DND-41 (cell line): ENCODE data around the gene RNF149.

Experiments
- ATAC-seq: fragments of 200-7000 bp; cut with Tn5 transposase; 3 replicates; pipeline ENCODE4 v1.9.1; 2021; ENCODE audit warnings: low read depth; ENCODE audit not compliant: insufficient read depth
- DNase-seq: peaks from one replicate; pipeline ENCODE4 v3.0.0-alpha.2; 2020
- H2AFZ ChIP-seq: 2 replicates; pipeline ENCODE4 v1.6.0; 2012; ENCODE audit warnings: low read depth, low read length
- H3K27ac ChIP-seq: 2 replicates; pipeline ENCODE4 v1.5.1; 2012; ENCODE audit warnings: low read length, inconsistent platforms
- H3K27me3 ChIP-seq: fragments of 200-600 bp; sonication (generic); 2 replicates; pipeline ENCODE4 v1.6.0; 2012; ENCODE audit warnings: low read length, mild to moderate bottlenecking, inconsistent platforms; ENCODE audit not compliant: insufficient read depth, poor library complexity
- H3K36me3 ChIP-seq: 2 replicates; pipeline ENCODE4 v1.5.1; 2012; ENCODE audit warnings: low read length, inconsistent platforms; ENCODE audit not compliant: insufficient read depth
- H3K4me1 ChIP-seq: 2 replicates; pipeline ENCODE4 v1.5.1; 2012; ENCODE audit warnings: mild to moderate bottlenecking, low read length; ENCODE audit not compliant: insufficient read depth
- H3K4me2 ChIP-seq: 2 replicates; pipeline ENCODE4 v1.6.0; 2012; ENCODE audit warnings: mild to moderate bottlenecking, moderate library complexity, low read length, inconsistent platforms; ENCODE audit not compliant: insufficient read depth
- H3K4me3 ChIP-seq, 2 experiments: fragments of 200-600 bp in 1 of 2; shearing (Covaris generic) in 1 of 2; 2 replicates each; pipeline ENCODE4 v1.5.1; 2012 to 2016; ENCODE audit warnings: inconsistent platforms in 2 of 2, low read length in 2 of 2, mild to moderate bottlenecking in 2 of 2, low read depth in 1 of 2, moderate library complexity in 1 of 2
- H3K79me2 ChIP-seq: 2 replicates; pipeline ENCODE4 v1.6.0; 2012; ENCODE audit warnings: low read length, inconsistent platforms; ENCODE audit not compliant: insufficient read depth
- H3K9ac ChIP-seq: 2 replicates; pipeline ENCODE4 v1.6.0; 2012; ENCODE audit warnings: low read depth, mild to moderate bottlenecking, inconsistent platforms, low read length, moderate library complexity
- H3K9me3 ChIP-seq: 2 replicates; pipeline ENCODE4 v1.5.1; 2012; ENCODE audit warnings: low read length, moderate library complexity, mild to moderate bottlenecking, inconsistent platforms; ENCODE audit not compliant: insufficient read depth, severe bottlenecking
- H4K20me1 ChIP-seq: 2 replicates; pipeline ENCODE4 v1.6.0; 2012; ENCODE audit warnings: low read length; ENCODE audit not compliant: insufficient read depth
- CTCF ChIP-seq: IDR thresholded peaks from 2 replicates; pipeline ENCODE4 v1.5.1; 2012; ENCODE audit warnings: borderline replicate concordance, low read length, moderate library complexity, mild to moderate bottlenecking; ENCODE audit not compliant: poor library complexity, severe bottlenecking; ENCODE audit errors: extremely low read depth
- EZH2 ChIP-seq: IDR thresholded peaks from 3 replicates; pipeline ENCODE4 v1.6.1; 2012; ENCODE audit warnings: borderline replicate concordance, low read depth, mild to moderate bottlenecking, moderate library complexity, low read length, inconsistent platforms; ENCODE audit not compliant: severe bottlenecking

The RNF149 gene

GRCh38 chr2:101274142-101274541 is 34.4 kb downstream of the RNF149 start:
- DNase-seq (no peak), ATAC-seq (no peak)
- TF ChIP-seq EZH2 (no peak), CTCF (no peak)
- Histone ChIP-seq H3K4me3 (no peak overlapping the region), H3K27ac (no peak overlapping the region), H3K36me3 (peaks cover 83% of the 10 kb centered on the region), H3K9me3 (no peaks in the 10 kb centered on the region), H4K20me1 (no peaks in the 10 kb centered on the region), H3K9ac (no peak overlapping the region), H3K4me2 (no peak overlapping the region), H3K27me3 (no peaks in the 10 kb centered on the region), H3K79me2 (no peaks in the 10 kb centered on the region), H2AFZ (no peak overlapping the region), H3K4me1 (no peaks in the 10 kb centered on the region)

- H2AFZ ChIP-seq: no peak overlapping the region
- peaks cover 82% of the 10 kb centered on the region for H3K36me3 ChIP-seq
- H3K9ac ChIP-seq: no peak overlapping the region
- DNase-seq (no peak), ATAC-seq (no peak)
- TF ChIP-seq CTCF (no peak), EZH2 (no peak)
- peaks cover 3% of the 10 kb centered on the region; the same call in 1 of the 2 replicates for H4K20me1 ChIP-seq
- no peak overlapping the region for H3K27ac ChIP-seq
- H3K4me2 ChIP-seq: no peak overlapping the region
- 0 out of 2 replicates have a peak, but pooled peaks cover 1% of the 10 kb centered on the region for H3K79me2 ChIP-seq
- no peaks in the 10 kb centered on the region for H3K9me3 ChIP-seq
- no peaks in the 10 kb centered on the region for H3K27me3 ChIP-seq
- H3K4me1 ChIP-seq: no peaks in the 10 kb centered on the region
- no peak overlapping the region for H3K4me3 ChIP-seq
Observed at GRCh38 chr2:101273056-101273455, 35.4 kb downstream of the RNF149 start.

- DNase-seq (no peak), ATAC-seq (no peak)
- Histone ChIP-seq H4K20me1 (peaks cover 5% of the 10 kb centered on the region; the same call in 1 of the 2 replicates), H3K9me3 (no peaks in the 10 kb centered on the region), H3K4me2 (no peak overlapping the region), H3K27ac (no peak overlapping the region), H3K4me1 (no peaks in the 10 kb centered on the region), H3K4me3 (no peak overlapping the region), H3K79me2 (0 out of 2 replicates have a peak, but pooled peaks cover 6% of the 10 kb centered on the region), H3K9ac (no peak overlapping the region), H2AFZ (no peak overlapping the region), H3K27me3 (no peaks in the 10 kb centered on the region), H3K36me3 (peaks cover 84% of the 10 kb centered on the region)
- no peak for TF ChIP-seq CTCF
Observed at GRCh38 chr2:101272045-101272784, 36.3 kb downstream of the RNF149 start.
